ENCODE data around the gene SLC46A2.

- no peak for TF ChIP-seq MAFG (CRISPR knock-in tag; IDR thresholded peaks at IDR 0.05)
- TF ChIP-seq CREB1 (IDR thresholded peaks at IDR 0.05) = no peak
- TF ChIP-seq CREB1 (CRISPR knock-in tag; IDR thresholded peaks at IDR 0.05) = no peak
- no peak for TF ChIP-seq POLR2AphosphoS5 (IDR thresholded peaks at IDR 0.05; ENCODE audit: low read depth, low read length)
- no peak for TF ChIP-seq RBAK (CRISPR knock-in tag; IDR thresholded peaks at IDR 0.05)
- TF ChIP-seq KAT2B (IDR thresholded peaks at IDR 0.05; ENCODE audit: borderline replicate concordance, low read depth, low read length) = no peak
- no peak for TF ChIP-seq CTCF (CRISPR knock-in tag; IDR thresholded peaks at IDR 0.05)
- TF ChIP-seq ZNF280B (CRISPR knock-in tag; IDR thresholded peaks at IDR 0.05; ENCODE audit: borderline replicate concordance) = no peak
- TF ChIP-seq ZSCAN30 (CRISPR knock-in tag; IDR thresholded peaks at IDR 0.05) = no peak
- no peak for TF ChIP-seq KAT7 (CRISPR knock-in tag; IDR thresholded peaks at IDR 0.05; ENCODE audit: borderline replicate concordance)
- no peak for TF ChIP-seq HIVEP1 (CRISPR knock-in tag; IDR thresholded peaks at IDR 0.05)
Measured at GRCh38 chr9:112917047-112917986, 26.6 kb upstream of the SLC46A2 start.
